OCI-LY1 (cell line): ENCODE measurements around the gene LINGO3.

Experiments used
- H2AFZ ChIP-seq: fragments of 200-600 bp; sonication (generic), shearing (Covaris generic); 2 replicates; pipeline ENCODE4 v1.6.0; 2014; ENCODE audit warnings: antibody characterized with exemption, mild to moderate bottlenecking, low read length
- H3F3A ChIP-seq: fragments of 200-600 bp; sonication (generic), shearing (Covaris generic); 2 replicates; pipeline ENCODE4 v1.6.0; 2014; ENCODE audit warnings: mild to moderate bottlenecking, antibody characterized with exemption, low read length, moderate library complexity; ENCODE audit not compliant: insufficient read depth
- H3K27ac ChIP-seq: fragments of 200-600 bp; sonication (generic); 2 replicates; pipeline ENCODE4 v1.5.1; 2014; ENCODE audit warnings: low read length, mixed run types, mild to moderate bottlenecking, low read depth; ENCODE audit not compliant: poor library complexity, severe bottlenecking
- H3K27me3 ChIP-seq: fragments of 200-600 bp; sonication (generic); 2 replicates; pipeline ENCODE4 v1.6.0; 2014; ENCODE audit warnings: antibody characterized with exemption, mild to moderate bottlenecking, low read length, moderate library complexity; ENCODE audit not compliant: insufficient read depth
- H3K36me3 ChIP-seq: fragments of 200-600 bp; sonication (generic); 2 replicates; pipeline ENCODE4 v1.6.1; 2014; ENCODE audit warnings: mild to moderate bottlenecking, antibody characterized with exemption, low read length, moderate library complexity, mixed read lengths; ENCODE audit not compliant: insufficient read depth
- H3K4me1 ChIP-seq: fragments of 200-600 bp; sonication (generic); 2 replicates; pipeline ENCODE4 v1.5.1; 2014; ENCODE audit warnings: mild to moderate bottlenecking, low read length, moderate library complexity; ENCODE audit not compliant: insufficient read depth, severe bottlenecking
- H3K4me2 ChIP-seq: fragments of 200-600 bp; sonication (generic), shearing (Covaris generic); 2 replicates; pipeline ENCODE4 v1.6.1; 2014; ENCODE audit warnings: low read length
- H3K4me3 ChIP-seq: fragments of 200-600 bp; sonication (generic); 2 replicates; pipeline ENCODE4 v1.5.1; 2014; ENCODE audit warnings: low read length, low read depth, mild to moderate bottlenecking, mixed read lengths; ENCODE audit not compliant: poor library complexity, severe bottlenecking
- H3K79me2 ChIP-seq: fragments of 200-600 bp; shearing (Covaris generic); 2 replicates; pipeline ENCODE4 v1.6.1; 2016; ENCODE audit warnings: mixed run types, low read length, mixed read lengths; ENCODE audit not compliant: insufficient read depth
- H3K9ac ChIP-seq: fragments of 200-600 bp; sonication (generic), shearing (Covaris generic); 2 replicates; pipeline ENCODE4 v1.6.1; 2014; ENCODE audit warnings: mild to moderate bottlenecking, low read length, mixed read lengths
- H3K9me2 ChIP-seq: fragments of 200-600 bp; sonication (generic), shearing (Covaris generic); 2 replicates; pipeline ENCODE4 v1.6.1; 2014; ENCODE audit warnings: low read depth, mild to moderate bottlenecking, low read length, mixed read lengths
- H3K9me3 ChIP-seq: fragments of 200-600 bp; shearing (Covaris generic); 2 replicates; pipeline ENCODE4 v1.6.1; 2014; ENCODE audit warnings: low read length, mixed read lengths
- H4K20me1 ChIP-seq: fragments of 200-600 bp; sonication (generic), shearing (Covaris generic); 2 replicates; pipeline ENCODE4 v1.6.0; 2016; ENCODE audit warnings: mild to moderate bottlenecking, low read length; ENCODE audit not compliant: insufficient read depth
- EZH2 ChIP-seq: fragments of 200-600 bp; sonication (generic), shearing (Covaris generic); IDR thresholded peaks from 2 replicates; pipeline ENCODE4 v1.8.0; 2017; ENCODE audit warnings: borderline replicate concordance, mixed run types, mild to moderate bottlenecking, antibody characterized with exemption, low read length, moderate library complexity, mixed read lengths
- TF ChIP-seq, protein P1 (sequence below): fragments of 200-600 bp; sonication (generic), shearing (Covaris generic); IDR thresholded peaks from 2 replicates; pipeline ENCODE4 v1.5.1; 2017; ENCODE audit warnings: mild to moderate bottlenecking, antibody characterized with exemption, low read length, moderate library complexity, mixed read lengths

LINGO3 gene

GRCh38 chr19:2338751-2339643, 31.0 kb upstream of the LINGO3 start:
- Histone ChIP-seq H3K36me3 (peaks cover 53% of the 10 kb centered on the region), H2AFZ (no peak overlapping the region), H3K4me1 (no peaks in the 10 kb centered on the region), H3K9ac (no peak overlapping the region), H3F3A (peaks cover 4% of the 10 kb centered on the region; the same call in 1 of the 2 replicates), H3K4me2 (no peak overlapping the region), H3K9me3 (no peaks in the 10 kb centered on the region), H3K27me3 (no peaks in the 10 kb centered on the region), H4K20me1 (no peaks in the 10 kb centered on the region), H3K9me2 (no peaks in the 10 kb centered on the region), H3K79me2 (no peaks in the 10 kb centered on the region), H3K4me3 (no peak overlapping the region), H3K27ac (no peak overlapping the region)
- TF ChIP-seq EZH2, result no peak
- TF ChIP-seq, protein P1, sequence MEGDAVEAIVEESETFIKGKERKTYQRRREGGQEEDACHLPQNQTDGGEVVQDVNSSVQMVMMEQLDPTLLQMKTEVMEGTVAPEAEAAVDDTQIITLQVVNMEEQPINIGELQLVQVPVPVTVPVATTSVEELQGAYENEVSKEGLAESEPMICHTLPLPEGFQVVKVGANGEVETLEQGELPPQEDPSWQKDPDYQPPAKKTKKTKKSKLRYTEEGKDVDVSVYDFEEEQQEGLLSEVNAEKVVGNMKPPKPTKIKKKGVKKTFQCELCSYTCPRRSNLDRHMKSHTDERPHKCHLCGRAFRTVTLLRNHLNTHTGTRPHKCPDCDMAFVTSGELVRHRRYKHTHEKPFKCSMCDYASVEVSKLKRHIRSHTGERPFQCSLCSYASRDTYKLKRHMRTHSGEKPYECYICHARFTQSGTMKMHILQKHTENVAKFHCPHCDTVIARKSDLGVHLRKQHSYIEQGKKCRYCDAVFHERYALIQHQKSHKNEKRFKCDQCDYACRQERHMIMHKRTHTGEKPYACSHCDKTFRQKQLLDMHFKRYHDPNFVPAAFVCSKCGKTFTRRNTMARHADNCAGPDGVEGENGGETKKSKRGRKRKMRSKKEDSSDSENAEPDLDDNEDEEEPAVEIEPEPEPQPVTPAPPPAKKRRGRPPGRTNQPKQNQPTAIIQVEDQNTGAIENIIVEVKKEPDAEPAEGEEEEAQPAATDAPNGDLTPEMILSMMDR, result no peak

GRCh38 chr19:2338055-2338615, 30.2 kb upstream of the LINGO3 start:
- H3K4me2 ChIP-seq, result no peak overlapping the region
- no peaks in the 10 kb centered on the region for H3K9me2 ChIP-seq
- no peaks in the 10 kb centered on the region for H3K9me3 ChIP-seq
- no peaks in the 10 kb centered on the region; the same call in 1 of the 2 replicates for H3K79me2 ChIP-seq
- peaks cover 57% of the 10 kb centered on the region for H3K36me3 ChIP-seq
- peaks cover 5% of the 10 kb centered on the region for H3K4me1 ChIP-seq
- no peak overlapping the region for H3K9ac ChIP-seq
- H3K27ac ChIP-seq, result no peak overlapping the region
- TF ChIP-seq, protein P1, result no peak
- TF ChIP-seq EZH2, result no peak
- no peaks in the 10 kb centered on the region for H3K27me3 ChIP-seq
- no peak overlapping the region for H3K4me3 ChIP-seq
- no peaks in the 10 kb centered on the region for H4K20me1 ChIP-seq
- H3F3A ChIP-seq, result peaks cover 4% of the 10 kb centered on the region; the same call in 1 of the 2 replicates
- H2AFZ ChIP-seq, result no peak overlapping the region

GRCh38 chr19:2337329-2337707, 29.4 kb upstream of the LINGO3 start:
- H3K27ac ChIP-seq, result no peak overlapping the region
- H3K9me2 ChIP-seq, result no peaks in the 10 kb centered on the region
- TF ChIP-seq, protein P1, result no peak
- TF ChIP-seq EZH2, result no peak
- peaks cover 51% of the 10 kb centered on the region for H3K36me3 ChIP-seq
- H3K4me2 ChIP-seq, result no peak overlapping the region
- no peaks in the 10 kb centered on the region; the same call in 1 of the 2 replicates for H3K79me2 ChIP-seq
- no peak overlapping the region for H2AFZ ChIP-seq
- H3F3A ChIP-seq, result peaks cover 4% of the 10 kb centered on the region; the same call in 1 of the 2 replicates
- no peaks in the 10 kb centered on the region for H3K27me3 ChIP-seq
- H3K9me3 ChIP-seq, result no peaks in the 10 kb centered on the region
- no peak overlapping the region for H3K4me3 ChIP-seq
- H3K4me1 ChIP-seq, result peaks cover 13% of the 10 kb centered on the region
- H3K9ac ChIP-seq, result no peak overlapping the region
- H4K20me1 ChIP-seq, result no peaks in the 10 kb centered on the region
